Psoas muscle (tissue), 8 donors: ENCODE data around the gene CFDP1. TPM values are rescaled to one million over a fixed set of nuclear protein-coding genes. Genes with fewer than 3 reads are reported as not detected.

Source experiments
- ATAC-seq, 4 donors: fragments of 200-7000 bp; cut with Tn5 transposase; one replicate each; pipeline ENCODE4 v1.9.1; 2020; ENCODE audit warnings: moderate library complexity in 3 of 4, mild to moderate bottlenecking in 2 of 4
- DNase-seq, 2 donors: peaks; one replicate each; pipeline ENCODE4 v3.0.0-alpha.2; 2020
- H3K27ac ChIP-seq: fragments of 200-600 bp; one replicate; pipeline ENCODE4 v1.8.0; 2022
- H3K27me3 ChIP-seq, 3 donors: fragments of 200-600 bp in 1 of 3; one replicate each; pipeline versions ENCODE4 v1.6.1 to v1.8.0; 2013 to 2022; ENCODE audit warnings: low read length in 2 of 3, mild to moderate bottlenecking in 2 of 3, moderate library complexity in 1 of 3; ENCODE audit not compliant: insufficient read depth in 3 of 3
- H3K36me3 ChIP-seq, 2 donors: fragments of 200-600 bp in 1 of 2; one replicate each; pipeline versions ENCODE4 v1.6.1 to v1.8.0; 2013 to 2022; ENCODE audit warnings: low read depth in 1 of 2, mild to moderate bottlenecking in 1 of 2, moderate library complexity in 1 of 2; ENCODE audit not compliant: insufficient read depth in 1 of 2
- H3K4me1 ChIP-seq: fragments of 200-600 bp; one replicate; pipeline ENCODE4 v1.8.0; 2022
- H3K4me3 ChIP-seq: fragments of 200-600 bp; one replicate; pipeline ENCODE4 v1.8.0; 2022; ENCODE audit warnings: mild to moderate bottlenecking
- H3K9me3 ChIP-seq: fragments of 200-600 bp; one replicate; pipeline ENCODE4 v1.8.0; 2022
- CTCF ChIP-seq: fragments of 200-600 bp; IDR thresholded peaks from one replicate; pipeline ENCODE4 v1.8.0; 2022; ENCODE audit warnings: antibody characterized with exemption
- whole genome bisulfite sequencing, 3 donors: extraction: QIAGEN DNeasy Blood & Tissue Kit; methylation state at CpG; one replicate each; pipeline versions ENCODE4 v1.1.6 to v1.1.7; 2013; 5-methylcytosine and 5-hydroxymethylcytosine counted together
- intact Hi-C, 2 donors: fragments of 100-400 bp; cut with DNase I; formaldehyde crosslinking; loops; one replicate each; pipeline versions ENCODE4 v1.11.0 to v1.14.2; 2022
- polyA plus RNA-seq, 3 donors: library from polyadenylated mRNA; stranded (reverse); fragments of 200-250 nt; gene quantifications; one replicate each; pipeline ENCODE4 v1.2.3, GENCODE V29; 2013
- total RNA-seq, 4 donors: library from RNA; stranded (reverse); fragmentation: NEBNext Ultra II Directional in 2 of 4; extraction: Animal tissue kit (Norgen Biotek cat#: 25700) in 2 of 4; gene quantifications; one replicate each; pipeline versions ENCODE4 v1.2.1 to v1.2.4, GENCODE V29; 2021 to 2023
- donor health status: healthy with polysubstance abuse.
- donor health status: DM: no; HTN: no; CAD: no; lungs with moderate emphysema.
- donor health status: Bipolar disorder and iron deficiency.
- donor health status: healthy.
- donor health status: DM: yes; HTN: yes; CAD: no.
- donor health status: DM: no; HTN: no; CAD: no.
- donor health status: DM: no; HTN: no; CAD: no.
- donor health status: DM: yes; HTN: yes; CAD: no.

Gene CFDP1
- total and polyA plus RNA-seq, 7 donors, result 16.6 to 78.2 (median 21.9) TPM

GRCh38 chr16:75252946-75253911 is 180.1 kb downstream of the CFDP1 start:
- 41 to 50% (median 41%) methylated on average over 13 to 15 of the region's 15 CpGs for WGBS, 3 donors
- DNase-seq, result peak in 1 of 2 donors; percentile 23
- Histone ChIP-seq H3K36me3 (no peaks in the 10 kb centered on the region), H3K27ac (peak overlapping the region; percentile 93), H3K27me3 (no peaks in the 10 kb centered on the region), H3K4me3 (peak overlapping the region; percentile 78), H3K9me3 (no peaks in the 10 kb centered on the region), H3K4me1 (peaks cover 84% of the 10 kb centered on the region)
- intact Hi-C loops, result no loop called here
- no peak for TF ChIP-seq CTCF
- no peak for ATAC-seq

GRCh38 chr16:75252049-75252864 is 181.0 kb downstream of the CFDP1 start:
- Histone ChIP-seq H3K27me3 (no peaks in the 10 kb centered on the region), H3K36me3 (no peaks in the 10 kb centered on the region), H3K4me3 (peak overlapping the region; percentile 78), H3K27ac (peak overlapping the region; percentile 93), H3K9me3 (no peaks in the 10 kb centered on the region), H3K4me1 (peaks cover 84% of the 10 kb centered on the region)
- DNase-seq (peak in 1 of 2 donors; percentile 13), ATAC-seq (no peak)
- 63 to 68% (median 67%) methylated on average over 24 of the region's 24 CpGs for WGBS, 3 donors
- intact Hi-C loops, result no loop called here
- TF ChIP-seq CTCF, result no peak

- WGBS, 3 donors, result 1 to 3% (median 2%) methylated on average over 51 to 84 of the region's 84 CpGs
- peak; percentile 5 for TF ChIP-seq CTCF
- H3K36me3 ChIP-seq, result no peaks in the 10 kb centered on the region
- H3K27me3 ChIP-seq, result no peaks in the 10 kb centered on the region
- peak within 1 kb of the TSS; percentile 78 for H3K4me3 ChIP-seq
- intact Hi-C loops, result loop anchor here in 1 of 2 donors (2.0 kb wide), 1 partner anchor 17 kb away; no protein-coding TSS in a partner anchor
- peak; percentile 54 to 59 (median 57) for ATAC-seq
- DNase-seq, result peak; percentile 90 to 92
- H3K4me1 ChIP-seq, result peaks cover 84% of the 10 kb centered on the region
- peak within 1 kb of the TSS; percentile 93 for H3K27ac ChIP-seq
- H3K9me3 ChIP-seq, result no peaks in the 10 kb centered on the region
Observed at GRCh38 chr16:75251280-75252048, 181.8 kb downstream of the CFDP1 start, which contains the start of gene BCAR1. Gene BCAR1, minus strand, starts transcription at chr16:75251624. Its CDS starts 142 bp downstream, at chr16:75251482.

GRCh38 chr16:75250809-75251279 is 182.5 kb downstream of the CFDP1 start:
- WGBS, 3 donors, result 1% methylated on average over 36 to 59 of the region's 59 CpGs
- TF ChIP-seq CTCF, result no peak
- peak; percentile 17 to 43 (median 33) for ATAC-seq
- Histone ChIP-seq H3K27ac (peak overlapping the region; percentile 93), H3K27me3 (no peaks in the 10 kb centered on the region), H3K4me3 (peak overlapping the region; percentile 78), H3K4me1 (peaks cover 84% of the 10 kb centered on the region), H3K36me3 (no peaks in the 10 kb centered on the region), H3K9me3 (no peaks in the 10 kb centered on the region)
- intact Hi-C loops, result loop anchor here in 1 of 2 donors (2.0 kb wide), 1 partner anchor 16 kb away; no protein-coding TSS in a partner anchor
- peak; percentile 57 to 73 for DNase-seq
